Duodenal mucosa (tissue), 2 donors: ENCODE results near the gene HIGD2B.
"Not testable (repeated sequence)": the region's sequence is repeated elsewhere in the genome, so short reads cannot be mapped to it uniquely, and the experiment has no call there.

Experiments used
- H3K27ac ChIP-seq: one replicate; pipeline ENCODE4 v1.7.0; 2013; ENCODE audit warnings: low read depth, low read length
- H3K27me3 ChIP-seq, 2 donors: one replicate each; pipeline ENCODE4 v1.7.0; 2013; ENCODE audit warnings: low read length in 2 of 2, control low read depth in 1 of 2; ENCODE audit not compliant: insufficient read depth in 2 of 2, control insufficient read depth in 1 of 2
- H3K36me3 ChIP-seq, 2 donors: one replicate each; pipeline ENCODE4 v1.7.0; 2013; ENCODE audit warnings: low read length in 2 of 2, control low read depth in 1 of 2; ENCODE audit not compliant: insufficient read depth in 2 of 2, control insufficient read depth in 1 of 2
- H3K4me1 ChIP-seq, 2 donors: one replicate each; pipeline ENCODE4 v1.7.0; 2013; ENCODE audit warnings: low read length in 2 of 2, control low read depth in 1 of 2; ENCODE audit not compliant: insufficient read depth in 2 of 2, control insufficient read depth in 1 of 2
- H3K4me3 ChIP-seq, 2 donors: one replicate each; pipeline ENCODE4 v1.7.0; 2013; ENCODE audit warnings: low read length in 2 of 2, low read depth in 1 of 2
- H3K9ac ChIP-seq, 2 donors: one replicate each; pipeline ENCODE4 v1.7.0; 2013; ENCODE audit warnings: low read length in 2 of 2, low read depth in 1 of 2
- H3K9me3 ChIP-seq, 2 donors: one replicate each; pipeline ENCODE4 v1.7.0; 2013; ENCODE audit warnings: low read length in 2 of 2, control low read depth in 1 of 2; ENCODE audit not compliant: control insufficient read depth in 1 of 2

The HIGD2B gene

DNA sequence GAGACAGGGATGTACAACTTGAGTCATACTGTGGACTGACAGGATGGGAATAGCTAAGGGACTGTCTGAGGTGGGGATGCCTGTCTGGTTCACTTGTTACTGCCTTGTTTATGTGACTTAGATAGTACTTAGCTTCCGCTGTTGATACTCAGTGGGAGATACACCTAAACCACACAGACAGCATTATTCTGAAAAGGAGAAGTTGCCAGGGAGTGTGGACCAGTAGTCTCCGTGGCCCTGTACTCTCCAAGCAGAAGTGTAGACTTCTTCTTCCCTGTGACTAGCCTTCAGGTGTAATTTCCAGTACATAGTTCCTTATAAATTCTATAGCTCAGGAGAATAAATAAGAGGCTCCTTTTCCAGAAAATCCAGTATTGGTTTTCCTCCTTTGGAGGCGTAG lies 5.1 kb downstream of the HIGD2B start:
- Histone ChIP-seq H3K9me3 (no peaks in the 10 kb centered on the region), H3K9ac (no peak overlapping the region), H3K27me3 (no peaks in the 10 kb centered on the region), H3K36me3 (no peaks in the 10 kb centered on the region), H3K27ac (no peak overlapping the region), H3K4me1 (peaks cover 0 to 5% of the 10 kb centered on the region in 2 donors), H3K4me3 (no peak overlapping the region)

DNA sequence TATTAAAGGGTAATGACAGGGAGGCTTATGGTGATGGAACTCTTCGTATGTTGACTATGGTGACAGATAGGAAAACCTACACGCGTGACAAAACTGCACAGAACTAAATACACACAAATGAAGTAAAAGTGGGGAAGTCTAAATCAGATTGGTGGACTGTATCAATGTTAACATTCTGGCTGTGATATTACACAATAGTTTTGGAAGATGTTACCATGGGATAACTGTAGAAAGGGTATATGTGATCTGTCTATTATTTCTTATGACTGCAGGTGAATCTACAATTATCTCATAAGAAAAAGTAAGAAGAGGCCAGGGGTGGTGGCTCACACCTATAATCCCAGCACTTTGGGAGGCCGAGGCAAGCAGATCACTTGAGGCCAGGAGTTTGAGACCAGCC lies 9.1 kb downstream of the HIGD2B start:
- Histone ChIP-seq H3K4me3 (no peak overlapping the region), H3K27me3 (no peaks in the 10 kb centered on the region), H3K36me3 (no peaks in the 10 kb centered on the region), H3K9ac (no peak overlapping the region), H3K9me3 (no peaks in the 10 kb centered on the region), H3K4me1 (no peaks in the 10 kb centered on the region), H3K27ac (no peak overlapping the region)

DNA sequence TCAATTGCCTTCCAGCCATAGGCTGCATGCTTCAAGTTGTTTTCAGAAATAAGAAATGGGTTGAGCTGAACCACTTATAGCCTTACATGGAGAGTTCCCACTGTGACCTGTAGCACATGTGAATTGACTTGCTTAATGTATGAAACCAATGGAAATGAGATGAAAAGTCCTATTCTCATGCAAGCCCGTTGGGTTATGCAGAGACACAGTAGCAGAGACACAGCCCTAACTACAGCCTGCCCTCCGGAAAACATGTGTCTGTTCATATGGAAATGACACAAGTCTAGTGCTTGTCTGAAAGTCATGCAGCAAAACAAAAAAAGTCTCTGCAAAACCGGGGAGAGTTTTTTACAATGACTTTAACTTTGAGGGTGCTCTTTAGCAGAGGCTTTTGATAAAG lies 14.5 kb downstream of the HIGD2B start:
- no peaks in the 10 kb centered on the region for H3K9me3 ChIP-seq
- no peaks in the 10 kb centered on the region for H3K36me3 ChIP-seq
- H3K27me3 ChIP-seq, result no peaks in the 10 kb centered on the region
- no peak overlapping the region for H3K9ac ChIP-seq
- H3K4me3 ChIP-seq, result no peak overlapping the region
- H3K27ac ChIP-seq, result no peak overlapping the region
- peaks cover 0 to 4% of the 10 kb centered on the region in 2 donors for H3K4me1 ChIP-seq

DNA sequence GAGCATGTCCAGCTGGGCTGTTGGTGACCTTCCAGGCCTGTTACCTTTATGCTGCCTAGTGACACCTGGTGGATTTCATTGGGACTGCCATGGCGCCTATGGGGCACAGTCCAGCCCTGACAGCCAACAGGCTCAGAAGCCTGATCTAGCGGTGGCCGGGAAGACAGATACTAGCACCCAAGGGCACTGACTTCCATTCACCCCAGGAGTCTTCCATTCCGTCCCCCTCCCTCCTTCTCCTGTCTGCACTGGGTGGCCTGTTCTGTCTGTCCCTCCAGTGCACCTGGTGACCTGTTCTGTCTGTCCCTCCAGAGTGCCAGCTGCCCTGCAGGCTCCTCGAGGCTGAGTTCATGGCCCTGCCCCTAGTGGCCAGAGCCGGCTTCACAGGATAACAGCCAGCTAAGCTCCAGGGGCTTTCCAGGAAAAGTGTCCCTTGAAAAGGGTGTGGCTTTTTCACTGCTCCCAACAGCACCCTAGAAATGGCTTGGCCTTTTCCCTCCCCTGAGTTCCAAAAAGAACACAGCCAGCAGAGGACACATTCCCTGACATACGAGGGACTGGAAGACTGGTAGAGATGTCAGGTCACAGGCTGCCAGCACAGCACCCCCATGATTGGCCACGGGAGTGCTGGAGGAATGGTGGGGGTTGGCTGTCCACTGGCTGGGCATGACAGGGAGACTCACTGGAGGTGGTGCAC lies 15.2 kb downstream of the HIGD2B start:
- peak overlapping the region; percentile 55 to 60 for H3K4me3 ChIP-seq
- H3K36me3 ChIP-seq, H3K27ac ChIP-seq, H3K27me3 ChIP-seq, H3K4me1 ChIP-seq, H3K9me3 ChIP-seq, H3K9ac ChIP-seq: not testable (repeated sequence)

- H3K9ac ChIP-seq, H3K27ac ChIP-seq, H3K4me1 ChIP-seq, H3K36me3 ChIP-seq, H3K9me3 ChIP-seq, H3K4me3 ChIP-seq, H3K27me3 ChIP-seq: not testable (repeated sequence)
These were observed 16.2 kb downstream of the HIGD2B start for GRCh38 chr15:72669803-72670202.

GRCh38 chr15:72665706-72666105 lies 20.3 kb downstream of the HIGD2B start:
- not testable (repeated sequence) for H3K9ac ChIP-seq, H3K4me1 ChIP-seq, H3K4me3 ChIP-seq, H3K36me3 ChIP-seq, H3K27me3 ChIP-seq, H3K27ac ChIP-seq, H3K9me3 ChIP-seq

DNA sequence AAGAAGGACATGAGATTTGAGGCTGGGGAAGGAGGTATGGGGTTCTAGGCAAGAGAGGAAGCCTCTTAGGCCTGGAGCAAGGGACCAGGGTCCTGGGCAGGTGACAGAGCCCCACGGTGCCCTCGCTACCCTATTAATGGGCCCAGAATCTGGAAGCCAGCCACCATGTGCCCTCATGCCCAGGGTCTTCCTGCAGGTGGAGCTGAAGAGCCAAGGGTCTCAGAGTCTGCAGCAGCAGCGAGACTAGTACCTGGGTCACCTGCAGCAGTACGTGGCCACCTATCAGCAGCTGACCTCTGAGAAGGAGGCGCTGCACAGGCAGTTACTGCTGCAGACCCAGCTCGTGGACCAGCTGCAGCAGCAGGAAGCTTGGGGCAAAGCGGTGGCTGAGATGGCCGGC lies 22.1 kb downstream of the HIGD2B start:
- H3K27me3 ChIP-seq, H3K4me1 ChIP-seq, H3K36me3 ChIP-seq, H3K27ac ChIP-seq, H3K9me3 ChIP-seq, H3K9ac ChIP-seq, H3K4me3 ChIP-seq: not testable (repeated sequence)

- H3K27me3 ChIP-seq, H3K9ac ChIP-seq, H3K4me1 ChIP-seq, H3K36me3 ChIP-seq, H3K4me3 ChIP-seq, H3K27ac ChIP-seq, H3K9me3 ChIP-seq: not testable (repeated sequence)
These were observed 24.9 kb downstream of the HIGD2B start for GRCh38 chr15:72661081-72661480.

DNA sequence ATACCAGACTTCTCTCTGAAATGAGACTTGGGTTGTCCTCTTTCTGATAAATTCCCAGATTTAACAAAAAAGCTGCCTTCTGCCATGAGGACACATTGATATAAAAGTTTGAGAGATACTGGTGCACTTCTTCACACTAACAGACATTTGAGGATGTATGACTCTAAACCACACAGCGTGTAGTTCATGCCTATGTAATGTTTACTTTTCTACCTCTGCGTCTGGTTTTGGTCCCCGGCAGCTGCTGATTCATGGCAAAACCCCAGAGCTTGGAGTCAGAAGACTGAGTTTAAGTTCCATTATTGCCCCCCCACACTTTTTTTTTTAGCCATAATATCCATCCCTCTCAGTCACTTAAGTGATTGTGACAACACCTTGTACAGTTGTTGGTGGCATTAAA lies 30.0 kb downstream of the HIGD2B start:
- H3K36me3 ChIP-seq, H3K4me1 ChIP-seq, H3K4me3 ChIP-seq, H3K27me3 ChIP-seq, H3K9ac ChIP-seq, H3K27ac ChIP-seq, H3K9me3 ChIP-seq: not testable (repeated sequence)

- H3K4me1 ChIP-seq, H3K9ac ChIP-seq, H3K27ac ChIP-seq, H3K4me3 ChIP-seq, H3K9me3 ChIP-seq, H3K27me3 ChIP-seq, H3K36me3 ChIP-seq: not testable (repeated sequence)
These were observed 31.6 kb downstream of the HIGD2B start, which contains the start of gene GOLGA6B for GRCh38 chr15:72654397-72654796. TSS of gene GOLGA6B (plus strand) at chr15:72654697. CDS start at chr15:72654738, 41 bp downstream.
